Kidney tubule cell (primary cell): Measurements from ENCODE around the gene CAPSL.
"Not testable (repeated sequence)": the region's sequence is repeated elsewhere in the genome, so short reads cannot be mapped to it uniquely, and the experiment has no call there.

Experiments
- DNase-seq: peaks from one replicate; pipeline ENCODE4 v3.0.0-alpha.2; 2018; ENCODE audit warnings: low spot score

CAPSL gene

GRCh38 chr5:35938568-35939227 lies at the start of gene CAPSL:
TSS of gene CAPSL (minus strand) at chr5:35938622. CDS start at chr5:35921120, 17,502 bp downstream.
- DNase-seq: peak; percentile 84

DNA sequence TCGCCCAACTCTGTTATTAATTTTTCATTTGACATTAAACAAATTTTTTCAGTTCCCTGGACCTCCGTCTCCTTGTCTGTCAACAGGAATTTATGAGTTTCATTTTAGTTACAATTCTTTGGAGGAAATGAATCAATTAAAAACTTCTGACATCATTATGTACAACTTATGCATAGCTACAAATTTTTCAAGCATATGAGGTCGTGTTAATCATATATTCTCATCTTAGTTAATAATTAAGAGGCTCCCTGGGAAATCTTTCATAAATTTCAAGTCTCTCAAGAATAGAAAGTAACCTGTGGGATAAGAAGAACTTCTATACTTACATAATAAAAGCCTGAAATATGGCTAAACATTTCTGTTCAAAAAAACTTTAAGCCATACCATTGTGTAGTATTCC lies 49.4 kb upstream of the CAPSL start:
- peak; percentile 76 for DNase-seq

GRCh38 chr5:35979715-35980114 lies 41.3 kb upstream of the CAPSL start:
- DNase-seq: no peak

DNA sequence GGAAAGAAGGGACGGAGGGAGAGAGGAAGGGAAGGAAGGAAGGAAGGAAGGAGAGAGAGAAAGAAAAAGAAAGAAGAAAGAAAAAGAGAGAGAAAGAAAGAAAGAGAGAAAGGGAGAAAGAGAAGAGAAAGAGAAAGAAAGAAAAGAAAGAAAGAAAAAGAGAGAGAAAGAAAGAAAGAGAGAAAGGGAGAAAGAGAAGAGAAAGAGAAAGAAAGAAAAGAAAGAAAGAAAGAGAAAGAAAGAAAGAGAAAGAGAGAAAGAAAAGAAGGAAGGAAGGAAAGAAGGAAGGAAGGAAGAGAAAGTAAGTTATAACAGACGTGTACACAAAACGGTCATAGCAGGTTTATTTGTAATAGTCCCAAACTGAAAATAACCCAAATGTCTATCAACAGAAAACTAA lies 38.4 kb upstream of the CAPSL start:
- not testable (repeated sequence) for DNase-seq

- DNase-seq: no peak
Measured at GRCh38 chr5:35974570-35974969, 36.1 kb upstream of the CAPSL start.

DNA sequence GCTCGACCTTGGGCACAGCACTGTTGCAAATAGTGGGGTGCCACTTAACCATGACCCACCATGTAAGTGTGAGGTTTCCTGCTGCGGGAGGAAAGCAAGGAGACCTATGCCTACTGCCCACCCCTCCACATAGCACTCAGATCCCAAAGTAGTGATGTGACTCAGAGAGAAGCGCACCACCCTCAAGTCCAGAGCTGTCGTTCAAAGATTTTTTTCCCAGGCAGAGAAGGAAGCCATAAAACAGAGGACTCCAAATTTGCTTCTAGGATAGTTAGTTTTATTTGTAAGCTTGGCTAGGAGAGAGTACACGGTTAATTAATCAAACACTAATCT lies 33.4 kb upstream of the CAPSL start:
- no peak for DNase-seq

- DNase-seq: peak; percentile 66
Measured at GRCh38 chr5:35971186-35971877, 32.9 kb upstream of the CAPSL start.

DNA sequence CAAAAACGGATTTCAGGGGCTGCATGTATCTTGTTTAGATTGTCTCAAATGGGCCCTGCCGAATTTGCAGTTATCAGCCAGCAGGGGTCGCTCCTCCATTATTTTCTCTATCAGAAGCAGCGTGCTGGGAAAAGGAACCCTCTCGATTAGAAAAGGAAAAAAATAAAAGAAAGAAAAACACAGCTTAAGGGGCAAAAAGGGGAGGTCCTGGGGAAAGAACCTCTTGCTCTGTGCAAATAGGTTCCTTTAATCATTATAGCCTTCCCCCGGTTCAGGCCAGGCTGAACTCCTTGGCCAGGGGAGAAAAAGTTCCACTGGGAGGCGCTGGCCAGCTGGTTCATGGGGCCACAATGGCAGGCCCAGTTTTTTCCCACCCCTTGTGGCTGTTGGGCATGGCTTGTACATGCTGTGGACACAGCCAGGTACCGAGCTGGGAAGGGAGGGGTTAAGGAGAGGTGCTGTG lies 25.0 kb upstream of the CAPSL start:
- DNase-seq: peak; percentile 30

- DNase-seq: no peak
Measured at GRCh38 chr5:35960328-35960727, 21.9 kb upstream of the CAPSL start.

GRCh38 chr5:35956429-35956828 lies 18.0 kb upstream of the CAPSL start:
- DNase-seq: peak; percentile 77

DNA sequence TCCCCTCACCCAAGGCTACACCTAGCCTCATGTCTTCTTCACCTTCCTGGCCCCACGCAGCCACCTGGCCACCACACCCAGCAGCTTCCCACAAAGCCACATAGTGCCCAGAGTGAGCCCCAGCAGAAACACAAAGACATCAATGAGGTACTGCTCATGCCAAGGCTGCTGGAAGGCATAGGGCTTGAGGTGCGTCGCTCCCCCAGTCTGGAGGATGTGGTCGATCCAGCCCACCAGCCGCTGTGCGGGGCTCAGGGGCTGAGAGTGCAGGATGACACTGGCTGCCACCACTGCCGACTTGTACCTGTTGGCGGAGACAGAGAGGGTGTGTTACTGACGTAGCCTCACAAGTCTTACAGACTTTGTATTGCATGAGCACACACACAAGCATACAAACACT lies 15.8 kb upstream of the CAPSL start:
- DNase-seq: no peak

DNA sequence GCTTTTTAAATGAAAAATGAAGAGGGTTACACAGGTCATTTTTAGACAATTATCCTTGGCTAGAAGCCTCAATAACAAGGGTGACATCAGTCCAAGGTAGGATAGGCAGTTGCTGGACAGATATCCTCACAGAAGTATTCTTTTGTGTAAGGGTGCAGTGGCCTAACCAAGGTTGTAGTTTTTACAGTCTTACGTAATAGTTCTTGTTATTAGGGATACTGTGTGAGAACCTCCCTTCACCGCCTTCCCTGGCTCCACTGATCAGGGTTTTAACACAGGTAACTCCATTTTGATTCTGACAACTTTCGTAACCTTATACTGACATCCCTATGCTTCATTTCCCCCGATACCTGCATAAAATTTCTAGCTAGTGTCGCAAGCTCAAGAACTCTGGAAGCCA lies 8.7 kb upstream of the CAPSL start:
- DNase-seq: no peak

GRCh38 chr5:35939639-35940038 lies 1.2 kb upstream of the CAPSL start:
- no peak for DNase-seq

GRCh38 chr5:35926389-35927051 lies 11.9 kb downstream of the CAPSL start:
- DNase-seq: peak; percentile 58

GRCh38 chr5:35924950-35925722 lies 13.3 kb downstream of the CAPSL start:
- peak; percentile 68 for DNase-seq

- DNase-seq: peak; percentile 8
Measured at GRCh38 chr5:35924122-35924949, 14.1 kb downstream of the CAPSL start.

GRCh38 chr5:35922468-35922867 lies 16.0 kb downstream of the CAPSL start:
- no peak for DNase-seq

GRCh38 chr5:35921930-35922329 lies 16.5 kb downstream of the CAPSL start:
- DNase-seq: no peak

- no peak for DNase-seq
Measured at GRCh38 chr5:35920890-35921289, 17.5 kb downstream of the CAPSL start.

DNA sequence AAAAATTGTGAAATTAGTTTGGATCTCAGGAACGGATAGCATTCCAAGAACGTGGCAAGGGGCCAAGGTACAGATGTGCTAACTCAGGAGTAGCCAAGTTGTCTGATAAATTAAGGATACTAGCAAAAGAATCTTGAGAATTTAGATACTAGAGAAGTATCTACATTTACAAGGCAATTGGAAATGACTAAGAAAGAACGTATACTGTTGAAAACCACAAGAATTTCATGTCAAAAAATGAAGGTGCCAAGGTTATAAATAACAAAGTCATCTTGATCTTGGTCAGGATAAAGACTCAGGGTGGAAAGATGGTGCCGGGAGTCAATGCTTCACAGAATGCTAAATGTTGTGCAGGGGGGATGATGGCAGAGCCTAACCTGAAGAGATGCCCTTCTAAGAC lies 19.2 kb downstream of the CAPSL start:
- DNase-seq: peak; percentile 71

DNA sequence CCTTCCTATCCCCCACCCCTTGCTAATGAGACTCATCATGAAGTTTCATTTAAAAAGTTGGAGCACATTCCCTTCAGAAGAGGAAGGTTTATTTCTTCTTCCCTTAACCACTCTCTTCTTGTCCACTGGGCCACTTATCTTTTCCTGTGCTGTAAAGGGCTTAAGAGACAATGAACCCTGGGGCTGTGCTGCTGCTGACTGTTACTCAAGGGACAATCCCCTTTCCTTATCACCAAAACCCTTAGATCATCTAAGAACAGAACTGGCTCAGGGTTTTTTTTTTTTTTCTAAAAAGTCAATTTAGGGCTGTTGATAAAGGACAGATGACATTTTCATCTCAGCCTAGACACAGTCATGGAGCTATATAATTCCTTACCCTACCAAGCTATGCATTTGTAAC lies 29.6 kb downstream of the CAPSL start:
- no peak for DNase-seq

DNA sequence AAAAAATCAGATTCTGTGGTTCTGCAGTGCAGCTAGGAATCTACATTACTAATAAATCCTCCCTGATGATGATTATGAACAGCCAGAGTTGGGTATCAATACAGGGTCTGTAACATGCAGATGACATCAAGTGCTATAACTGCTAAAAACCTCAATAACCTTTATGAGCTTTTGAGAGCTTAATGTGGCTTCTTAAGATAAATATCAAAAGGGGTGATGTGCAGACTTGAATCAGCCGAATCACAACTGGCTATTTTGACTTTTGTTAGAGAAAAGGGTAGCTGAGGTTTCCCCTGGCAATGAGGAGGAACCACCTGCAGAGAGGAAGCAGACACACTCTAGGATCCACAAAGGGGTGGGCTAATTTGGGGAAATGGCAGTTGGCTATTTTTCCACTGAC lies 30.2 kb downstream of the CAPSL start:
- no peak for DNase-seq
